ENCODE data around the gene OR10P1. TPM values are rescaled to one million over a fixed set of nuclear protein-coding genes. Genes with fewer than 3 reads are reported as not detected.

The OR10P1 gene
- total RNA-seq, 1 donor from 2014 or later, result not detected

GRCh38 chr12:55619354-55620138, 17.1 kb upstream of the OR10P1 start:
- no peaks in the 10 kb centered on the region for H3K36me3 Mint-ChIP-seq (ENCODE audit: low read depth, unreplicated experiment)
- no peaks in the 10 kb centered on the region for H3K27me3 ChIP-seq (ENCODE audit: insufficient read depth, low read length)

DNA sequence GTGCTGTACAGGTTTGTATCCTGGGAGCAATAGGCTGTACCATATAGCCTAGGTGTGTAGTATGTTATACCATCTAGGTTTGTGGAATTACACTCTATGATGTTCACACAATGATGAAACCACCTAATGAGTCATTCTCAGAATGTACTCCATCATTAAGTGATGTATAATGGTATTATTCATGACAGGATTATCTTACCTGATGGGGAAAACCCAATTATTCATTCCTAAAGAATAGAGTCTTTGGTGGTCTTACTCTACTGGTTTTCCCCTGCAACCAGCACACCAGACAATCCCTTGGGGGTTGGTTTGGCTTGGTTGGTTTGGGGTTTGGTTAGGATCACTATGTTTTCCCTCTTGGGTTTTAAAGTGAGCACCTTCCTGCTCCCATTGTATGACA, 12.6 kb upstream of the OR10P1 start:
- H3K9me3 ChIP-seq (ENCODE audit: insufficient read depth, low read depth, low read length), result no peaks in the 10 kb centered on the region
- TF ChIP-seq, protein P1, sequence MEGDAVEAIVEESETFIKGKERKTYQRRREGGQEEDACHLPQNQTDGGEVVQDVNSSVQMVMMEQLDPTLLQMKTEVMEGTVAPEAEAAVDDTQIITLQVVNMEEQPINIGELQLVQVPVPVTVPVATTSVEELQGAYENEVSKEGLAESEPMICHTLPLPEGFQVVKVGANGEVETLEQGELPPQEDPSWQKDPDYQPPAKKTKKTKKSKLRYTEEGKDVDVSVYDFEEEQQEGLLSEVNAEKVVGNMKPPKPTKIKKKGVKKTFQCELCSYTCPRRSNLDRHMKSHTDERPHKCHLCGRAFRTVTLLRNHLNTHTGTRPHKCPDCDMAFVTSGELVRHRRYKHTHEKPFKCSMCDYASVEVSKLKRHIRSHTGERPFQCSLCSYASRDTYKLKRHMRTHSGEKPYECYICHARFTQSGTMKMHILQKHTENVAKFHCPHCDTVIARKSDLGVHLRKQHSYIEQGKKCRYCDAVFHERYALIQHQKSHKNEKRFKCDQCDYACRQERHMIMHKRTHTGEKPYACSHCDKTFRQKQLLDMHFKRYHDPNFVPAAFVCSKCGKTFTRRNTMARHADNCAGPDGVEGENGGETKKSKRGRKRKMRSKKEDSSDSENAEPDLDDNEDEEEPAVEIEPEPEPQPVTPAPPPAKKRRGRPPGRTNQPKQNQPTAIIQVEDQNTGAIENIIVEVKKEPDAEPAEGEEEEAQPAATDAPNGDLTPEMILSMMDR (IDR thresholded peaks at IDR 0.05; ENCODE audit: insufficient read depth, low read depth, low read length), result no peak
- no peak for TF ChIP-seq EZH2 (IDR thresholded peaks at IDR 0.05; ENCODE audit: insufficient read depth, low read length)
- FAIRE-seq, result no peak
- H3K36me3 Mint-ChIP-seq (ENCODE audit: low read depth, unreplicated experiment), result no peaks in the 10 kb centered on the region
- H3K9ac ChIP-seq (ENCODE audit: low read length), result no peak overlapping the region
- peaks cover 12% of the 10 kb centered on the region for H3K27me3 ChIP-seq (ENCODE audit: insufficient read depth, low read length)
- H3K4me3 ChIP-seq (ENCODE audit: insufficient read depth, low read depth, low read length), result no peak overlapping the region
- DNase-seq (ENCODE audit: low read depth), result no peak
- no peak overlapping the region for H3K27ac Mint-ChIP-seq (ENCODE audit: unreplicated experiment)
- H4K20me1 ChIP-seq (ENCODE audit: insufficient read depth, low read length), result no peaks in the 10 kb centered on the region
- H3K36me3 ChIP-seq (ENCODE audit: insufficient read depth, low read length), result no peaks in the 10 kb centered on the region
- no peak overlapping the region for H2AFZ ChIP-seq (ENCODE audit: low read depth, low read length)
- H3K27me3 Mint-ChIP-seq (ENCODE audit: low read depth, unreplicated experiment), result peaks cover 9% of the 10 kb centered on the region
- no peaks in the 10 kb centered on the region for H3K79me2 ChIP-seq (ENCODE audit: insufficient read depth, low read length)
- H3K9me3 Mint-ChIP-seq (ENCODE audit: unreplicated experiment), result peaks cover 8% of the 10 kb centered on the region
- no peaks in the 10 kb centered on the region for H3K4me1 ChIP-seq (ENCODE audit: insufficient read depth, low read length)
- H3K4me1 Mint-ChIP-seq (ENCODE audit: low read depth, unreplicated experiment), result peaks cover 3% of the 10 kb centered on the region
- no peak overlapping the region for H3K27ac ChIP-seq (ENCODE audit: low read depth, low read length)
- H3K4me3 Mint-ChIP-seq (ENCODE audit: unreplicated experiment), result no peak overlapping the region
- no peak overlapping the region for H3K4me2 ChIP-seq (ENCODE audit: low read length)

More at GRCh38 chr12:55619354-55620138, 17.1 kb upstream of the OR10P1 start:
- no peak overlapping the region for H3K9ac ChIP-seq (ENCODE audit: low read length)
- peak; percentile 84 for DNase-seq (ENCODE audit: low read depth)
- peaks cover 24% of the 10 kb centered on the region for H3K9me3 Mint-ChIP-seq (ENCODE audit: unreplicated experiment)
- H3K9me3 ChIP-seq (ENCODE audit: insufficient read depth, low read depth, low read length), result no peaks in the 10 kb centered on the region
- no peak overlapping the region for H3K27ac ChIP-seq (ENCODE audit: low read depth, low read length)
- peak overlapping the region; percentile 21 for H3K4me2 ChIP-seq (ENCODE audit: low read length)
- TF ChIP-seq EZH2 (IDR thresholded peaks at IDR 0.05; ENCODE audit: insufficient read depth, low read length), result no peak
- TF ChIP-seq, protein P1 (IDR thresholded peaks at IDR 0.05; ENCODE audit: insufficient read depth, low read depth, low read length), result peak; percentile 93
- H3K27ac Mint-ChIP-seq (ENCODE audit: unreplicated experiment), result peak overlapping the region; percentile 68
- H3K4me3 ChIP-seq (ENCODE audit: insufficient read depth, low read depth, low read length), result no peak overlapping the region
- peak; percentile 97 for FAIRE-seq
- no peaks in the 10 kb centered on the region for H3K4me1 ChIP-seq (ENCODE audit: insufficient read depth, low read length)
- H3K79me2 ChIP-seq (ENCODE audit: insufficient read depth, low read length), result no peaks in the 10 kb centered on the region
- no peaks in the 10 kb centered on the region for H4K20me1 ChIP-seq (ENCODE audit: insufficient read depth, low read length)
- no peaks in the 10 kb centered on the region for H3K36me3 ChIP-seq (ENCODE audit: insufficient read depth, low read length)
- H3K4me3 Mint-ChIP-seq (ENCODE audit: unreplicated experiment), result no peak overlapping the region
- H3K4me1 Mint-ChIP-seq (ENCODE audit: low read depth, unreplicated experiment), result peaks cover 1% of the 10 kb centered on the region
- H2AFZ ChIP-seq (ENCODE audit: low read depth, low read length), result peak overlapping the region; percentile 48
- H3K27me3 Mint-ChIP-seq (ENCODE audit: low read depth, unreplicated experiment), result peaks cover 2% of the 10 kb centered on the region

DNA sequence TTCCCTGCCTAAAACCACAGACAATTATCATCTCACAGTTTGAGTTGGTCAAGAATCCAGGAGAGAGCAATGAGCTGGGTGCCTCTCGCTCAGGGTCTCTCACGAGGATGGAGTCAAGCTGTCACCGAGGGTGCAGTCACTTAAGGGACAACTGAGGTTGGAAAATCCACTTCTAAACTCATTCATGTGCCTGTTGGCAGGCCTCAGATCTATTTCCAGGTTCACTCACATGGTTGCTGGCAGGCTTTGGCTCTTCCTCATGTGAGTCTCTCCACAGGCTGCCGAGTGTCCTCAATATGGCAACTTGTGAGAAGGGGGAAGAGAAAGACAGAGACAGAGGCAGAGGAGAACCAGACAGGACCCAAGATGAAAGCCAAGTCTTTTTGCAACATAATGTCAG, 10.5 kb upstream of the OR10P1 start:
- peaks cover 5% of the 10 kb centered on the region for H3K4me1 Mint-ChIP-seq (ENCODE audit: low read depth, unreplicated experiment)
- DNase-seq (ENCODE audit: low read depth) (no peak), FAIRE-seq (no peak)
- no peak overlapping the region for H3K4me3 Mint-ChIP-seq (ENCODE audit: unreplicated experiment)
- H3K36me3 Mint-ChIP-seq (ENCODE audit: low read depth, unreplicated experiment), result no peaks in the 10 kb centered on the region
- Histone ChIP-seq H3K36me3 (ENCODE audit: insufficient read depth, low read length) (no peaks in the 10 kb centered on the region), H2AFZ (ENCODE audit: low read depth, low read length) (no peak overlapping the region), H4K20me1 (ENCODE audit: insufficient read depth, low read length) (no peaks in the 10 kb centered on the region), H3K4me3 (ENCODE audit: insufficient read depth, low read depth, low read length) (no peak overlapping the region), H3K79me2 (ENCODE audit: insufficient read depth, low read length) (no peaks in the 10 kb centered on the region), H3K4me2 (ENCODE audit: low read length) (no peak overlapping the region), H3K27me3 (ENCODE audit: insufficient read depth, low read length) (peaks cover 14% of the 10 kb centered on the region), H3K4me1 (ENCODE audit: insufficient read depth, low read length) (no peaks in the 10 kb centered on the region), H3K27ac (ENCODE audit: low read depth, low read length) (no peak overlapping the region), H3K9ac (ENCODE audit: low read length) (no peak overlapping the region), H3K9me3 (ENCODE audit: insufficient read depth, low read depth, low read length) (no peaks in the 10 kb centered on the region)
- H3K9me3 Mint-ChIP-seq (ENCODE audit: unreplicated experiment), result peaks cover 8% of the 10 kb centered on the region
- TF ChIP-seq, protein P1 (IDR thresholded peaks at IDR 0.05; ENCODE audit: insufficient read depth, low read depth, low read length), result no peak
- TF ChIP-seq EZH2 (IDR thresholded peaks at IDR 0.05; ENCODE audit: insufficient read depth, low read length), result no peak
- H3K27me3 Mint-ChIP-seq (ENCODE audit: low read depth, unreplicated experiment), result peaks cover 11% of the 10 kb centered on the region
- no peak overlapping the region for H3K27ac Mint-ChIP-seq (ENCODE audit: unreplicated experiment)
